ENCODE results near the gene ARHGAP9.

- TF ChIP-seq CTCF (IDR thresholded peaks at IDR 0.05): no peak
- no peak for TF ChIP-seq POLR2A (IDR thresholded peaks at IDR 0.05)
These were observed 39.5 kb upstream of the ARHGAP9 start for GRCh38 chr12:57518920-57519795.
